A549 (cell line): ENCODE data around the gene CCDC85B.

Experiments used
- CTCF ChIP-seq: fragments of >200 bp; sonication (Bioruptor Twin); formaldehyde crosslinking; IDR thresholded peaks from 3 replicates; pipeline ENCODE4 v1.5.1; 2016
- EHMT2 ChIP-seq: fragments of 200-600 bp; sonication (generic); IDR thresholded peaks from 2 replicates; pipeline ENCODE4 v1.6.1; 2016; ENCODE audit warnings: antibody characterized with exemption, low read depth, mild to moderate bottlenecking, moderate library complexity
- ESRRA ChIP-seq: fragments of 150-350 bp; IDR thresholded peaks from 2 replicates; pipeline ENCODE4 v1.6.1; 2014; ENCODE audit warnings: mild to moderate bottlenecking, low read length, borderline replicate concordance
- HDAC2 ChIP-seq: fragments of 200-600 bp; sonication (generic); IDR thresholded peaks from 2 replicates; pipeline ENCODE4 v1.6.1; 2016
- MAZ ChIP-seq: fragments of 150-350 bp; IDR thresholded peaks from 2 replicates; pipeline ENCODE4 v1.6.1; 2014; ENCODE audit warnings: antibody characterized with exemption, low read depth, low read length, borderline replicate concordance
- NR3C1 ChIP-seq: fragments of >200 bp; sonication (Bioruptor Twin); formaldehyde crosslinking; IDR thresholded peaks from 3 replicates; pipeline ENCODE4 v1.6.1; 2017
- REST ChIP-seq: fragments of 200-600 bp; sonication (generic); IDR thresholded peaks from 2 replicates; pipeline ENCODE4 v1.6.1; 2016; ENCODE audit warnings: antibody characterized with exemption, mild to moderate bottlenecking, moderate library complexity
- SMC3 ChIP-seq: fragments of >200 bp; sonication (Bioruptor Twin); formaldehyde crosslinking; IDR thresholded peaks from 3 replicates; pipeline ENCODE4 v1.6.1; 2018; ENCODE audit warnings: inconsistent platforms

GRCh38 chr11:65857853-65858680 lies 32.4 kb upstream of the CCDC85B start, which contains the start of gene CFL1:
- TF ChIP-seq CTCF = no peak
- TF ChIP-seq SMC3 = 0 out of 3 replicates have a peak, but pooled peaks have one; percentile 11
- peak; percentile 75; the same call in 1 of the 2 replicates for TF ChIP-seq MAZ
- TF ChIP-seq EHMT2 = no peak
- no peak for TF ChIP-seq NR3C1
- peak; percentile 56; the same call in 1 of the 2 replicates for TF ChIP-seq REST
- TF ChIP-seq ESRRA = no peak
- no peak for TF ChIP-seq HDAC2
